GM12872 (cell line): ENCODE data around the gene RFT1.

Experiments
- TF ChIP-seq, protein P1 (sequence below): IDR thresholded peaks from 3 replicates; pipeline ENCODE4 v1.5.1; 2011; ENCODE audit warnings: low read depth, mild to moderate bottlenecking, low read length, moderate library complexity; ENCODE audit not compliant: insufficient read depth

RFT1 gene

DNA sequence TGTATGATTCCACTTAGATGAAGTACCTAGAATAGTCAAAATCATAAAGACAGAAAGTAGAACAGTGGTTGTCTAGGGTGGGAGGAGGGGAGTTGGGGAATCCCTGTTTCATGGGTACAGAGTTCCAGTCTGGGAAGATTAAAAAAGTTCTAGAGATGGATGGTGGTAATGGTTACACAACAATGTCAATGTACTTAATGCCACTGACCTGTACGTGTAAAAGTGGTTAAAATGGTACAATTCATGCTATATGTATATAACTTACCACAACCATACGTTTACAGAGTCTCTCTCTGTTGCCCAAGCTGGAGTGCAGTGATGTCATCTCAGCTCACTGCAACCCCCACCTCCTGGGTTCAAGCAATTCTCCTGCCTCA lies 90.9 kb downstream of the RFT1 start:
- TF ChIP-seq, protein P1, sequence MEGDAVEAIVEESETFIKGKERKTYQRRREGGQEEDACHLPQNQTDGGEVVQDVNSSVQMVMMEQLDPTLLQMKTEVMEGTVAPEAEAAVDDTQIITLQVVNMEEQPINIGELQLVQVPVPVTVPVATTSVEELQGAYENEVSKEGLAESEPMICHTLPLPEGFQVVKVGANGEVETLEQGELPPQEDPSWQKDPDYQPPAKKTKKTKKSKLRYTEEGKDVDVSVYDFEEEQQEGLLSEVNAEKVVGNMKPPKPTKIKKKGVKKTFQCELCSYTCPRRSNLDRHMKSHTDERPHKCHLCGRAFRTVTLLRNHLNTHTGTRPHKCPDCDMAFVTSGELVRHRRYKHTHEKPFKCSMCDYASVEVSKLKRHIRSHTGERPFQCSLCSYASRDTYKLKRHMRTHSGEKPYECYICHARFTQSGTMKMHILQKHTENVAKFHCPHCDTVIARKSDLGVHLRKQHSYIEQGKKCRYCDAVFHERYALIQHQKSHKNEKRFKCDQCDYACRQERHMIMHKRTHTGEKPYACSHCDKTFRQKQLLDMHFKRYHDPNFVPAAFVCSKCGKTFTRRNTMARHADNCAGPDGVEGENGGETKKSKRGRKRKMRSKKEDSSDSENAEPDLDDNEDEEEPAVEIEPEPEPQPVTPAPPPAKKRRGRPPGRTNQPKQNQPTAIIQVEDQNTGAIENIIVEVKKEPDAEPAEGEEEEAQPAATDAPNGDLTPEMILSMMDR = no peak

DNA sequence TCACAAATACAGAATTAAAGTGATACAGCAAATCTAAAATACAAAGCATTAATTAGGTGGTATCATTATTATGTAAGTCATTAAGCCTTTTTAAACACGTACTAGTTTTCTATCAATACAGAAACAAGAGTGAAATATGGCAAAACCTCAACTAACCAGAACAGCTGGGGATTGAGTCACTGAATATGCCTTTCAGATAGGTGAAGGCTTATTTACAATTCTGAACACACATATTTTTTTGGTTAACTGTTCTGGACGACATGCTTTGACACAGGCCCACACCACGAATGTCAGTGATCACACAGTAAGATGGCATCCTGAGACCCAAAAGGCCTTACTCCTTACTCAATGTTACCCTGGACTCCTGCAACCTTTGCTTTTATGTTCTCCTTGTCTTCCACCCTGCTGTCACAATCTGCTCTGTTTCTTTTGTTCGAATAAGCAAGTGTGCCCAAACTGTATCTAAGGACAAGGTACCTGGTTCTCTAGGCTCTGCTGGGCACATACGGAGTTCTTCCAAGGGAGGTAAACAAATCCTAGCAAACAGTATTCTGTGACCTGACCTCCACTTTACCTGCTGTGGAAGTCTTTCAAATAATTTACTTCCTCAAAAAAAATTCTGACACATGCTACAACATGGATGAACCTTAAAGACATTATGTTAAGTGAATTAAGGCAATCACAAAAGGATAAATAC lies 91.4 kb downstream of the RFT1 start:
- TF ChIP-seq, protein P1 = no peak
